ENCODE measurements around the gene BAZ1B. TPM values are rescaled to one million over a fixed set of nuclear protein-coding genes. Genes with fewer than 3 reads are reported as not detected.
"Not testable (repeated sequence)": the region's sequence is repeated elsewhere in the genome, so short reads cannot be mapped to it uniquely, and the experiment has no call there.

The BAZ1B gene
- total RNA-seq, 1 donor from 2014 or later, result 55.7 TPM

DNA sequence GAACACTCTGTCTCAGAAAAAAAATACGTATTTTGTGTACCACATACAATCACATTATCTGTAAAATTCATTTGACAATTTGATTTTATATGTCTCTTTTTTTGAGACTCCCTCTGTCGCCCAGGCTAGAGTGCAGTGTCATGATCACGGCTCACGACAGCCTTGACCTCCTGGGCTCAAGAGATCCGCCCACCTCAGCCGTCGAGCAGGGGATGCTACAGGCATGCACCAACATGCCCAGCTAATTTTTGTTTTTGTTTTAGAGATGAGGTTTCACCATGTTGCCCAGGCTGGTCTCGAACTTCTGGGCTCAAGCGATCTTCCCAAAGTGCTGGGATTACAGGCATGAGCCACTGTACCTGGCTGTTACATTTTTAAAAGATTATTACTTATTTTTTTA is 11.6 kb upstream of the BAZ1B start:
- no peak overlapping the region for H3K4me3 ChIP-seq
- DNase-seq, result no peak
- intact Hi-C loops (cut with DNase I), result no loop called here
- H3K27ac ChIP-seq, result no peak overlapping the region
- ATAC-seq, result no peak
- H3K27me3 ChIP-seq, result no peaks in the 10 kb centered on the region
- TF ChIP-seq, protein P1, sequence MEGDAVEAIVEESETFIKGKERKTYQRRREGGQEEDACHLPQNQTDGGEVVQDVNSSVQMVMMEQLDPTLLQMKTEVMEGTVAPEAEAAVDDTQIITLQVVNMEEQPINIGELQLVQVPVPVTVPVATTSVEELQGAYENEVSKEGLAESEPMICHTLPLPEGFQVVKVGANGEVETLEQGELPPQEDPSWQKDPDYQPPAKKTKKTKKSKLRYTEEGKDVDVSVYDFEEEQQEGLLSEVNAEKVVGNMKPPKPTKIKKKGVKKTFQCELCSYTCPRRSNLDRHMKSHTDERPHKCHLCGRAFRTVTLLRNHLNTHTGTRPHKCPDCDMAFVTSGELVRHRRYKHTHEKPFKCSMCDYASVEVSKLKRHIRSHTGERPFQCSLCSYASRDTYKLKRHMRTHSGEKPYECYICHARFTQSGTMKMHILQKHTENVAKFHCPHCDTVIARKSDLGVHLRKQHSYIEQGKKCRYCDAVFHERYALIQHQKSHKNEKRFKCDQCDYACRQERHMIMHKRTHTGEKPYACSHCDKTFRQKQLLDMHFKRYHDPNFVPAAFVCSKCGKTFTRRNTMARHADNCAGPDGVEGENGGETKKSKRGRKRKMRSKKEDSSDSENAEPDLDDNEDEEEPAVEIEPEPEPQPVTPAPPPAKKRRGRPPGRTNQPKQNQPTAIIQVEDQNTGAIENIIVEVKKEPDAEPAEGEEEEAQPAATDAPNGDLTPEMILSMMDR (IDR thresholded peaks at IDR 0.05), result no peak
- H3K4me1 ChIP-seq, result no peaks in the 10 kb centered on the region
- no peaks in the 10 kb centered on the region for H3K9me3 ChIP-seq
- H3K36me3 ChIP-seq, result peaks cover 39% of the 10 kb centered on the region

DNA sequence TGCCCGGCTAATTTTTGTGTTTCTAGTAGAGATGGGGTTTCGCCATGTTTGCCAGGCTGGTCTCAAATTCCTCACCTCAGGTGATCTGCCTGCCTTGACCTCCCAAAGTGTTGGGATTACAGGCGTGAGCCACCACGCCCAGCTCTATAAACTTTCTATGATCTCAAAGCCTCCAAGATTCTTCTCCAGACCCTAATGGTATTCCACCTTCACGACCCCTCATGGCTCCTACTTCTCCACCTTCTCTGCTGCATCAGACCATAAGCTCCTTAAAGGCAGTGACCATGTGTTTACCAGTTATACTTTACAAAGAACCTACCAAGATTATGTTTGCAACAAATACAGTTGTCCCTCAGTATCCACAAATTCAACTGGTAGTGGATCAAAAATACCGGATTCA is 10.1 kb upstream of the BAZ1B start:
- peaks cover 24% of the 10 kb centered on the region for H3K36me3 ChIP-seq
- H3K4me3 ChIP-seq, result no peak overlapping the region
- H3K27me3 ChIP-seq, result no peaks in the 10 kb centered on the region
- H3K4me1 ChIP-seq, result no peaks in the 10 kb centered on the region
- TF ChIP-seq, protein P1 (IDR thresholded peaks at IDR 0.05), result no peak
- no peak for ATAC-seq
- intact Hi-C loops (cut with DNase I), result no loop called here
- H3K9me3 ChIP-seq, result no peaks in the 10 kb centered on the region
- no peak overlapping the region for H3K27ac ChIP-seq
- DNase-seq, result no peak

DNA sequence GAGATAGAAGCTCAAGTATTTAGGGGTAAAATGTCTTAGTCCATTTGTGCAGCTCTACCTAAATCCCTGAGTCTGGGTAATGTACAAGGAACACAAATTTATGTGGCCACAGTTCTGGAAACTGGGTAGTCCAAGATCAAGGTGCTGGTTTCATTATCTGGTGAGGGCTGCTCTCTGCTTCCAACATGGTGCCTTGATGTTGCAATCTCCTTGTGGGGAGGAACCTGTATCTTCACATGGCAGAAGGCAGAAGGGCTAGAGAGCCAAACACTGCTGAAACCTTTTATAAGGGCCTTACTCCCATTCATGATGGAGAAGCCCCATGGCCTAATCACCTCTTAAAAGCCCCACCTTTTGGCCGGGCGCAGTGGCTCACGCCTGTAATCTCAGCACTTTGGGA is 8.7 kb upstream of the BAZ1B start:
- no peak overlapping the region for H3K27ac ChIP-seq
- ATAC-seq, result no peak
- H3K4me1 ChIP-seq, result no peaks in the 10 kb centered on the region
- no peak overlapping the region for H3K4me3 ChIP-seq
- DNase-seq, result no peak
- TF ChIP-seq, protein P1 (IDR thresholded peaks at IDR 0.05), result no peak
- peaks cover 10% of the 10 kb centered on the region for H3K36me3 ChIP-seq
- no peaks in the 10 kb centered on the region for H3K9me3 ChIP-seq
- H3K27me3 ChIP-seq, result no peaks in the 10 kb centered on the region
- intact Hi-C loops (cut with DNase I), result no loop called here

DNA sequence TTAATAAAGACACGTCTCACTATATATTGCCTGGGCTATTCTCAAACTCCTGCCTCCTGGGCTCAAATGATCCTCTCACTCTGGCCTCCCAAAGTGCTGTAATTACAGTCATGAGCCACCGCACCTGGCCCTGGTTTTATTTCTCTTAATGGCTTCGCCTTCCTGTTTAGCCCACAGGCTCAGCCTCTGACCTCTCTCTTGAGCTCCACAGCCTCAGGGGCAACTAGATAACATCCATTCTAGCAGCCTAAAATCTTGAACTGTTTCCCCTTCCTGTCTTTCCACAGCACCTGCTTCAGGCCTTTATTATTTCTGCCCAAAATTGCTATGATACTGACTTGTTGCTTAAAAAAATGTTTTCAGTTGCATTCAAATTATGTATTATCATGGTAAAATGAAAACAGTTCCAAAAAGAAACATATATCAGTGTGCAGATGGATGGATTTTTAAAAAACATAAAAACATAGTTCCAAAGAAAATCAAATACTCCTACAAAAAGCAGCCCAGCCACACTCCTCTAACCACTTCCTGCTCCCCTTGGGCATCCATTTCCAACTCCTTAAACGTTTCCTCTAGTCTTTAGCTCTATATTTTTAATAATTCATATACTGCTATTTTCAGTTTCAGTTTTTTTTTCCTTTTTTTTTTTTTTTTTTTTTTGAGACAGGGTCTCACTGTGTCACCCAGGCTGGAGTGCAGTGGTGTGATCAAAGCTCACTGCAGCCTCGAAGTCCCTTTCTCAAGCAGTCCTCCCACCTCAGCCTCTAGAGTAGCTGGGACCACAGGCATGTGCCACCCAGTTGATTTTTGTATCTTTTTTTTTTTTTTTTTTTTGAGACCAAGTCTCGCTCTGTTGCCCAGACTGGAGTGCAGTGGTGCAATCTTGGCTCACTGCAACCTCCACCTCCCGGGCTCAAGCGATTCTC is 5.1 kb upstream of the BAZ1B start:
- TF ChIP-seq, protein P1 (IDR thresholded peaks at IDR 0.05), result no peak
- Histone ChIP-seq H3K27me3 (no peaks in the 10 kb centered on the region), H3K27ac (no peak overlapping the region), H3K4me1 (no peaks in the 10 kb centered on the region), H3K36me3 (no peaks in the 10 kb centered on the region), H3K9me3 (no peaks in the 10 kb centered on the region), H3K4me3 (no peak overlapping the region)
- intact Hi-C loops (cut with DNase I), result no loop called here
- no peak for DNase-seq
- ATAC-seq, result no peak

DNA sequence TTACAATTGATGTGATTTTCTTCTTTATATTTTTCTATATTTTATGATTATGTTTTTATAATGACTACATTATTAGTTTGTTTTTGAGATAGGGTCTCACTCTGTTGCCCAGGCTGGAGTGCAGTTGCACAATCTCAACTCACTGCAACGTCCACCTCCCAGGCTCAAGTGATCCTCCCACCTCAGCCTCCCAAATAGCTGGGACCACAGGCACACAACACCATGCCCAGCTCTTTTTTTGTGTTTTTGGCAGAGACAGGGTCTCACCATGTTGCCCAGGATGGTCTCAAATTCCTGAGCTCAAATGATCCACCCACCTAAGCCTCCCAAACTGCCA is 4.0 kb upstream of the BAZ1B start:
- H3K27ac ChIP-seq; H3K36me3 ChIP-seq; ATAC-seq; H3K9me3 ChIP-seq; intact Hi-C loops (cut with DNase I); DNase-seq; H3K4me3 ChIP-seq; H3K27me3 ChIP-seq; H3K4me1 ChIP-seq: not testable (repeated sequence)

DNA sequence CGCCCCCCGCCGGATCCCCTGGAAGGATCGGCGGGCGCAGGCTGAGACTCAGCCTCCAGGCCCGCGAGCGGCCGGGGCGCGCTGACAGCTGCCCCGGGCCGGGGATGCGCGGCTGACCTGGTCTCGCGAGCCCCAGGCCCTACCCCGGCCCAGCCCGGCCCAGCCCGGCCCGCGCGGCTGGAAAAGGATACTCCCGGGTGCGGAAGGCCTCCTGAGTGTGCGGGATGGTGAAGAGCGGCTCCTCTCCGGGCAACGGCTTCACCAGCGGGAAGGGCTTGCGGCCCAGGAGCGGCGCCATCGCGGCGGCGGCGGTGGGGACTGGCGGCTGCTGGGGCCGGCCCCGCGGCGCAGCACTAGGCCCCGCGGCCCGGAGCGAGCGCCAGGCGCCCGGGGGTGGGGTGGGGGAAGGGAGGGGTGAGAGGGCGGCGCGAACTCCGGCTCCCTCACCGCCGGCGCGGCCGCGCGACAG is 423 bp downstream of the BAZ1B start:
- Histone ChIP-seq H3K27me3 (no peaks in the 10 kb centered on the region), H3K4me3 (peak overlapping the region; percentile 84), H3K9me3 (no peaks in the 10 kb centered on the region), H3K36me3 (peaks cover 20% of the 10 kb centered on the region), H3K4me1 (peaks cover 43% of the 10 kb centered on the region), H3K27ac (peak overlapping the region; percentile 96)
- DNase-seq (peak; percentile 85), ATAC-seq (peak; percentile 80)
- intact Hi-C loops (cut with DNase I), result no loop called here
- TF ChIP-seq, protein P1 (IDR thresholded peaks at IDR 0.05), result no peak
